TTC549 (cell line): ENCODE data around the gene E2F1.

Experiments
- FAIRE-seq: peaks from 2 replicates; lab custom pipeline; 2012; peaks lifted over from hg19 to GRCh38; lab: Jason Lieb, UNC

E2F1 gene

GRCh38 chr20:33687370-33687915 is 1.3 kb upstream of the E2F1 start:
- FAIRE-seq = no peak

- FAIRE-seq = no peak
Observed at GRCh38 chr20:33686984-33687366, 790 bp upstream of the E2F1 start.

- no peak for FAIRE-seq
Observed at GRCh38 chr20:33685328-33686099, 671 bp downstream of the E2F1 start.

- no peak for FAIRE-seq
Observed at GRCh38 chr20:33684533-33685327, 1.5 kb downstream of the E2F1 start.

- FAIRE-seq = no peak
Observed at GRCh38 chr20:33681728-33682353, 4.3 kb downstream of the E2F1 start.

- FAIRE-seq = no peak
Observed at GRCh38 chr20:33681288-33681687, 4.9 kb downstream of the E2F1 start.

GRCh38 chr20:33680686-33681085 is 5.5 kb downstream of the E2F1 start:
- FAIRE-seq = no peak

GRCh38 chr20:33679758-33680485 is 6.3 kb downstream of the E2F1 start:
- no peak for FAIRE-seq

- no peak for FAIRE-seq
Observed at GRCh38 chr20:33677991-33678702, 8.0 kb downstream of the E2F1 start.

- FAIRE-seq = no peak
Observed at GRCh38 chr20:33676652-33677645, 9.2 kb downstream of the E2F1 start.

- FAIRE-seq = no peak
Observed at GRCh38 chr20:33676121-33676520, 10.1 kb downstream of the E2F1 start.

- no peak for FAIRE-seq
Observed at GRCh38 chr20:33675136-33675959, 10.8 kb downstream of the E2F1 start.

GRCh38 chr20:33674294-33675135 is 11.7 kb downstream of the E2F1 start, which contains the start of gene NECAB3:
TSS of gene NECAB3 (minus strand) at chr20:33674428. CDS start at chr20:33674352, 76 bp downstream.
- no peak for FAIRE-seq

- no peak for FAIRE-seq
Observed at GRCh38 chr20:33673410-33674293, 12.5 kb downstream of the E2F1 start.

GRCh38 chr20:33673114-33673409 is 13.1 kb downstream of the E2F1 start:
- FAIRE-seq = no peak

GRCh38 chr20:33672426-33673113 is 13.6 kb downstream of the E2F1 start:
- FAIRE-seq = no peak
